Measurements from ENCODE around the gene HAS3.
"Not testable (repeated sequence)": the region's sequence is repeated elsewhere in the genome, so short reads cannot be mapped to it uniquely, and the experiment has no call there.

Gene HAS3

DNA sequence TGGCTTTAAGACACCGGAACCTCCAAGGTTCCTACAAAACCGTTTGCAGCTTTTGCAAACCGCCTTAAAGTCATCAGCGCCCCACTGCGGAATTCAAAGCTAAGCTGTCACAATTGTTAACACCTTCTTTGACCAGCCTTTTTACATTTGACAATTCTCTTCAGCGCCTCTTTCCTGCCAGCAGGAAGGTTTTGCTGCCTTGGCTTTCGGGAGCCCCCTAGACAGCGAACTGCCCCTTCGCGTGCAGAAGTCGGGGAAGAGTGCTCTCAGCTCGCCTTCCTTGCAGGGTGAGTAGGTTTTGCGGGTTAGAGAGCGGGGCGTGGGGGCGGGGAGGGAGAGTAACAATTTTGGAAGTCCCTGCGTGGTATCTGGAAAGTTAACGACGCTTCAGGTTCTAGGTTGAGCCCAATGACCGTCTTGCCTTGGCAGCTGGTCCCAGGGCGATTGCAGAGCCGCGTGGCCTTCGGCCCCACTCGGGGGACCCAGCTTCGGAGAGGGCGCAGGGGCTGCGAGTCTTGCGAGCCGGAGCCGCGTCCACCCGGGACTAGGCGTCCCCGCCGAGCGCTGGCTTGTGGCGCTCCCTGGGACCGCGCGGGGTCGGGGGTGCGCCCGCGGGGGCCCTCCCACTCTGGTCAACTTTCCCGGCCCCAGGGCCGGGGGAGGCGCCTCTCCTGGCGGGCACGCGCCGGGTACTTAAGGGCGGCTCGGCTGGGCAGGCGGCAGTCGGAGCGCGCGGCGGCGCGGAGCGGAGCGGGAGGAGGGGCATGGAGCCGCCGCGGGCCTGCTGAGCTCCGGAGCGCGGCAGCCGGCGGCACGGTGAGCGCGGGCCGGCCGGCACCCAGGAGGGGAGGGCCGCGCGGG, at the start of gene HAS3:
Gene HAS3, plus strand, starts transcription at position 153 of the 861 bp plus-strand sequence. CDS start 3,743 bp downstream, outside the sequence.
- peak; percentile 24 for DNase-seq

GRCh38 chr16:69055980-69056379, 49.5 kb upstream of the HAS3 start:
- DNase-seq: no peak

DNA sequence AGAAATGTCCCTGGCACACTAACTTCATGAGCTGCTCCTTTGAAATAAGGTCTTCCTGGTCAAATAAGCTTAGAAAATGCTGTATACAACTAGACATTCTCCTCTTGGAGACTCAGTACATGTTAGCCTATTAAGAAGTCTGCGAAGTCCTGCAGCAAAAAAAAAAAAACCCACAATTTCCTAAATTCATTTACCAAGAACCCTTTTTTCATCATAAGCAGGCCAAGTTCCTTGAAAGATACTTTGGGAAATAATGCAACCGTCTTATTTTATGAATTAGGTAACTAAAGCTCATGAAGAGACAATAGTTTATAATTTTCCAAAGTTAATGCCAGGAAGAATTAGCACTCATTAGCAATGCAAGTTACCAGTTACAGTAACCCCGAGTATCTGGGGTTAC, 49.0 kb upstream of the HAS3 start:
- no peak for DNase-seq

GRCh38 chr16:69057400-69058378, 47.8 kb upstream of the HAS3 start:
- no peak for DNase-seq

- not testable (repeated sequence) for DNase-seq
These were observed 42.0 kb upstream of the HAS3 start for GRCh38 chr16:69063491-69063890.

GRCh38 chr16:69064124-69064763, 41.2 kb upstream of the HAS3 start:
- DNase-seq: no peak

DNA sequence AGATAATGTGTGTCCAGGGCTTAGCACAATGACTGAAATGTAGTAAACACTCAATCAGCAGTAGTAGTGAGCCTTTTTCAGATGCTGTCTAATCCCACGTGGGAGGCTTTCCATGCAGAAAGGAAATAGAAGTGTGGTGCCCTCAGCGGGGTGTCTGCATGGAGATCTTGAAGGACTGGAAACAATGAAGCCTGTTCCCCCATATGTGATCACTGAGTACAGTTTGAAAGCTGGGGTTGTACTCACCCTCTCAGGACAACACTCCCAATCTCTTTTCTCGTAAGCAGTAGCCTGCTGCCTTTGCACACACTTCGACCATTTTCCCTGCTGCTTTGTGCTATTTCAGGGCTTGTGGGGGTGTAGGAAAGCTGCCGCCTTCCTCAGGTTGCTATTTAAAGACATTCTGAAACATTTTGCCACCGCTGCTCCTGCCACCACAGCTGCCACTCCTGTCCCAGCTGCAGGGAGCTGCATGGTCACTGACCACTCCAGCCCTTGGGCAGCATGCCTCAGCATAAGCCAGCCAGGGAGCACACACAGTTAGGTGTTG, 40.6 kb upstream of the HAS3 start:
- no peak for DNase-seq

DNA sequence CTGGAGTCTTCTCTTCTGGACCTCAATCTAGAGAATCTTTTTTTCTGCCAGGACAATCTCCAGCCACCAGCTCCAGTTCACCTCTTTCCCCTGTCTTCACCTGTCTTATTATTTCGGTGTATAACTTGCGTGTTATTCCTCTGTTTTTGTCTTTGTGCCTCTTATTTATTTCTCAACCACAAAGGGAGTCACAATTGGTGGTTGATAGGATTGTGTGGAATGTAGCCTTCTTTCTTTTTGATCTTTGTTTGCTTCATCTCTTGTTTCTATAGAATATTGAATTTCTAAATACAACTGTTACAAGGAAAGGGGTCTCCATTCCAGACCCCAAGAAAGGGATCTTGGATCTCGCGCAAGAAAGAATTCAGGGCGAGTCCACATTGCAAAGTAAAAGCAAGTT, 35.9 kb upstream of the HAS3 start:
- DNase-seq: no peak

DNA sequence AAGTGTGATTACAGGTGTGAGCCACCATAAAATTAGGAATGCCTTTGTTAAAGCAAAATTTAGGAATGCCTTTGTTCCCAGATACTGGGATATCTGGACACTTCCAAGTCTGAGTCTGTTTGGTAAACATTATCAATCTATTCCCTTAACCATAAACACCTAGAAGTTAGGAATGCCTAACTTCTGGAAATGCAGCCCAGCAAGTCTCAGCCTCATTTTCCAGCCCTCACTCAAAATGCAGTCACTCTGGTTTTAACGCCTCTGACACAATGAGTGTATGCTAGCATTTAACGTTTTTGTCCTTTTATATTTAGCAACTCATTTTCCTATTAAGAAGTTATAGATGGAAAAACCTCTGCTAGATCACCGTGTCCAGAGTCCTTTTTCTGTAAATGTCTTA, 34.4 kb upstream of the HAS3 start:
- DNase-seq: no peak

GRCh38 chr16:69072640-69072974, 32.8 kb upstream of the HAS3 start:
- no peak for DNase-seq

DNA sequence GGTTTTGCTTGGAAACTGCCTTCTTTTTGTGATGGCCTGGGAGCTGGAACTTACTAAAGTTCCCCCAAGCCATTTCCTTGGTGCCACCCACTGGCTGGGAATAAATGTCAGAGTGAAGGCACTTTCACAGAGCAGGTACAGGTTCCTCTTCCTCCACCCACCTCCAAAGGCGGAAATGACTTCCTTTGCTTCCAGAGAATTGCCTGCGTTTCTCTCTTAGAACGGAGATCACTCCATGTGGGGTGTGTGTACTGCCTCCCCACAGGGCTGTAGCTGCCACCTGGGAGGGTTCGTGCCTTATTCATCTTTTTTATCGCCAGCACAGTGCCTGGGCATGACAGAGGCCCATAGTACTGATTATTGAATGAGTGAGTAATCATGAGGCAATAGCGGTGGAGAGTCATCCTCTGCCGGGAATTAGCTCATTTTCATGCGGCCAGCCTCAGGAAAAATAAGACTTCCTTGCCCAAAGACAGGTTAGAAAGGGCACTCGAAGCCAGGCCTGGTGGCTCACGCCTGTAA, 32.2 kb upstream of the HAS3 start:
- no peak for DNase-seq

DNA sequence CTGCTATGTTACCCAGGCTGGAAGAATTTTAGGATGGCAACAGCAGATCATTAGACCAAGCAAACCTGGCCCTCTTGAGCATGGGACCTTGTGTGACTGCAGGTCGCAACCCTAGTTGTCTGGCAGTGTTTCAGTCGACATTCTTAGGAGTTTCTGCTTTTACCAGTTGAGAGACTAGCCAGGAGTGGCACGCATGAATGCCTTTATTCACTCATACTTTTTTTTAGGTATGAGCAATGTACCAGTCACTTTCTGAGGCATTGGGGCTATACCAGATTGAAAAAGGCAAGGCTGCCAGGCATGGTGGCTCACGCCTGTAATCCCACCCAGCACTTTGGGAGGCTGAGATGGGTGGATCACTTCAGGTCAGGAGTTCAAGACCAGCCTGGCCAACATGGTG, 28.2 kb upstream of the HAS3 start:
- no peak for DNase-seq

DNA sequence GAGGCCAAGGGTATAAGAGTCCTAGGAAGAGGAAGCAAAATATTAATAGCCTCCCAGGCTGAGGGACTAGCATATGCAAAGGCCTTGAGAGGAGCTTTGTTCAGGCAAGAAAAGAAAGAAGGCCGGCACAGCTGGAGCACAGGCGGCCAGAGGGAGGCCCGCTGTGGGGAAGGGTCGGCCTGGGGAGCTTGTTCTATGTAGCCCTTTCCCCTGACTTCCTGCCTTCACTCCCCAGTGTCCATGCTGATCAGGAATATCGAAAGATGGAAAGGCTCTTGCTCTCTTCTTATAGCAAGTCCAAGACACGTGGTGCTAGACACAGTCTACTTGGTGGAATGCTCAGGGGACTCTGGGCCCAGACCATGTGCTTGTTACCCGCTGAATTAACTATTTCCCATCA, 27.4 kb upstream of the HAS3 start:
- no peak for DNase-seq

GRCh38 chr16:69079697-69080096, 25.8 kb upstream of the HAS3 start:
- no peak for DNase-seq

GRCh38 chr16:69083306-69083941, 22.0 kb upstream of the HAS3 start:
- DNase-seq: no peak

- DNase-seq: no peak
These were observed 21.2 kb upstream of the HAS3 start for GRCh38 chr16:69084289-69084688.

DNA sequence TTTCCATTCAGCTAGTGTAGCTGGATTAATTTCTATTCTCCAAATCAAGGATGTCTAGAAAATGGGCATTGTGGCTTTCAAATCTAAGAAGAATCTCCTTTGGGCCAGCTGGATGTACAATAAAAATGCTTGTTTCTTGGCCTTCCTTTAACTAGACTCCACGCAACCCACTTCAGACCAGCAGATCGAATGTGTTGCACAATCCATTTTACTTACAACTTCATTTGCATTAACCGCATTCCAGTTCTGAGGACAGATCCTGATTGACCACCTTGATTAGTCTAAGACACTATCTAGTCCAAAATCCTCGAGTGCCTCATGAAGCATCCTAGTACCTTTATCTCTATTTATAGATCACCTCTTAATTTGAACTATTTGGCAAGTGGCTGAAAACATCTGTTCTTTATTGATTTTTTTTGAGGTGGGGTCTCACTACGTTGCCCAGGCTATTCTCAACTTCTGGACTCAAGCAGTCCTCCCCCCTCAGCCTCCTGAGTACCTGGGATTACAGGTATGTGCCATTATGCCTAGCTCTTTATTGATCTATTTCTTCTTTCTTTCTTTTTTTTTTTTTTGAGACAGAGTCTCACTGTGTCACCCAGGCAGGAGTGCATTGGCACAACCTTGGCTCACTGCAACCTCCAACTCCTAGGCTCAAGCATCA, 20.3 kb upstream of the HAS3 start:
- no peak for DNase-seq

- DNase-seq: no peak
These were observed 18.3 kb upstream of the HAS3 start for GRCh38 chr16:69087161-69087581.

GRCh38 chr16:69088684-69089083, 16.8 kb upstream of the HAS3 start:
- DNase-seq: no peak

- DNase-seq: peak; percentile 15
These were observed 16.2 kb upstream of the HAS3 start for GRCh38 chr16:69089091-69089910.

GRCh38 chr16:69093974-69094373, 11.5 kb upstream of the HAS3 start:
- DNase-seq: no peak
